ENCODE measurements around the gene SEMA5A.

SEMA5A gene

DNA sequence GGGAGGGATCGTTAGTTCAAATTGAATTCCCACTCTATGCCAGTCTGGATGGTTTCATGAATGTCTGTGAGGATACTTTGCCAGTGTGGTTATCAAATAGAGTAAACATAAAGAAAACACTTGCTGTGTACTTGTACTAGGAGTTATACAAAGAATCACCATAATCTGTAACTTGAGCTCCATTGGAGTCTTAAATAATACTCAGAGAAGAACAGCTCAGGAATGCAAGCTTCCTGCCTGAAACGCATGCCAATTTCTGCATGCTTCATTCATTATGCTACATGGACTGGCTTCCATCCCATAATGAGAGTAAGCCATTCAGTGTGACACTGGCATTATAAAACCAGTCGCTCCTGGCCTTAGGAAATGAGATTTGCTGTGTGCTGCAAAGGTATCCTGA lies 351.4 kb downstream of the SEMA5A start:
- DNase-seq, result no peak

DNA sequence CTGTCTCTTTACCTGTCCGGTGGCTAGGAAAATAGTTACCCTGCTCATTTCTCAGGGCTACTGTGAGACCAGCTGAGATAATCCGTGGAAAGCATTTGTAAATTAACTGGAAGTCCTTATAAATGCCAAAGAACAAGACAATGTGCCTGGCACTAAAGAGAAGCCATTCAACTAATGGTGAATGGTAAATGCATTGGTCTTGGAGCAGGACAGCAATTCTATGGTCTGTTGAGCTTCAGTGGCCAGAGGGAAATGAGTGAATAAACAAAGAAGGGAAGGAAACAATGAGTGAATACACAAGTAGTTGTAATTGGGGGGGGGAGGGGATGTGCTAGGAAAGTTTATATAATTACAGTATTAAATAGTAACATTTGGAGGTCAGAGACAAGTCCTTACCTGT lies 353.6 kb downstream of the SEMA5A start:
- no peak for DNase-seq

DNA sequence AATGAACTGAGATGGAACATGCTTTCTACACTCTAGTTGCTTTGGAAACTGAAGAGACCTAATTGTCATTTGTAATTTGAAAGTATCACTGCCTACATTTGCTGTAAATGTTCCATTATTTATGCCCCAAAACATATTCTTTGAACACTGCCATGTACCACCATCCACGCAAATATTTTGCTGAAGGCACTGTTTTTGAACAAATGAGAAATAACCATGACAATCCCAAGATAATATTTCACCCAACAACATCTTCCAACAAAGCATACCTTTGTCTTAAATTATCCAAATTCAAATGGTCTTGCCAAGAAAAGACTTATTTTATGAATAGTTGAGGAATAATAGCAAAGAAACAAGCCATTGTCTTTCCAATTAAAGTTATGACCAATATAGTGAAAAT lies 356.2 kb downstream of the SEMA5A start:
- no peak for DNase-seq

DNA sequence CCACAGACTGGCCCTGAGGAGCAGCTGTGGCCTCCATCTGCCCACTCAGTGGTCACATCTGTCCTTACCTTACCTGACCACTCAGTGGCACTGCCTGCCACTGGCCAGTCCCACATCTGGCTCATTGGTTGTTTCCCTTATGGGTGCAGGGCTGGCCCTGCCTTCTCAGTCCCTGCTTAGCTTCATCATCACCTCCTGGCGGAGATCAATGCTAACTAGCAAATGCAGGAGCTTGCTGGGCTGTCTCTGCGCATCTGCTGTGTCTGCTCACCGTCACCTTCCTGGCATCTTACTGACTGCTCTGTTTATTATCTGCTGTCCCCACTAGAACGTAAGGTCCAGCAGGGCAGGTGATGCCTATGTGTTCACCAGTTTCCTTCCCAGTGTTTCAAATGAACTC lies 356.9 kb downstream of the SEMA5A start:
- DNase-seq, result no peak

DNA sequence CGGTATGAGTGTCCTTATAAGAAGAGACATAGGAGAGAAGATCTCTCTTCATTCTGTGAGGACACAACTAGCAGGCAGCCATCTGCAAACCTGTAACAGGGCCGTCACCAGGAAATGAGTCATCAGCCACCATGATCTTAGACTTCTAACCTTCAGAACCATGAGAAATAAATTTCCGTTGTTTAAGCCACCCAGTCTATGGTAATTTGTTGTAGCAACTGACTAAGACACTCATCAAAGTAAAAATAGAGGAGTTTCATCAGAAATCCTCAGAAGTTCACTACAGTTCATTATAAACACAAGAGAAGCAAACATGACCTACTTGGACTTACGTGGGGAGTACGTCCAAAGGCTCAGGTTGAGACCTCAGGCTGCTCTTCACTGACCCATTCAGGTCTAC lies 357.7 kb downstream of the SEMA5A start:
- DNase-seq, result no peak

DNA sequence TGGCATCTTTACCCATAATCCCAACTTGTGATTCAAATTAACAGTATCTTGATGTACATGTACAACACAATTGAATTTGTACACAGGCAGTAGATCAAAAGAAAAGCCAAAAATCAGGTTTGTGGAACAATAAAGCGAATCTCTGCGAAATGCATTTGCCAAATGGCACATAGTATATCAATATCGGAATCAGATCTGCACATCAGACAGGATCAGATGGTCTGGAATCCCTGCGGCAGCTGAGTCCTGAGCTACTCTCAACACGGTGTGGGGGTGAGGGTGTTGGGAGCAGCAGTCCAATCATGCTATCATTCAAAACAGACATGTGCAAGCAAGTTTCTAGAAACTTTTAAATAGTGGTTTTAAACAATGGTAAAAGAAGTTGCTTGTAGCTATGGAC lies 358.3 kb downstream of the SEMA5A start:
- no peak for DNase-seq

DNA sequence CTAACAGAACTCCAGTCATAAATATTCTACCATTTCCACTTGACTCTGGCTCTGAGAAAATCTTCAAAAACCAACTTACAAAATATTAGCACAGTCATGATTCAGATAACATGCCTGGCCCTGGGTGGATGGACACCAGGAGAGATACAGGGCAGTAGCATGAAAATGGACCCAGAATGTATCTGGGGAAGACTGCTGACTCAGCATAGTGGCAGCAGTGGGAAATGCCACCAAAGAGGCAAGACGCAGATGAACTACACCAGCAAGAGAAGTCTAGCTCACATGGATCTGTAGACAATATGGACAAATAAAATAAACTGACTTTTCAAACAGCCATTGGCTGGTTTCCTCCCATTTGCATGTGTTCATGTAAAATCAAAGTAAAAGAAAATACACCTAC lies 359.8 kb downstream of the SEMA5A start:
- DNase-seq, result no peak

DNA sequence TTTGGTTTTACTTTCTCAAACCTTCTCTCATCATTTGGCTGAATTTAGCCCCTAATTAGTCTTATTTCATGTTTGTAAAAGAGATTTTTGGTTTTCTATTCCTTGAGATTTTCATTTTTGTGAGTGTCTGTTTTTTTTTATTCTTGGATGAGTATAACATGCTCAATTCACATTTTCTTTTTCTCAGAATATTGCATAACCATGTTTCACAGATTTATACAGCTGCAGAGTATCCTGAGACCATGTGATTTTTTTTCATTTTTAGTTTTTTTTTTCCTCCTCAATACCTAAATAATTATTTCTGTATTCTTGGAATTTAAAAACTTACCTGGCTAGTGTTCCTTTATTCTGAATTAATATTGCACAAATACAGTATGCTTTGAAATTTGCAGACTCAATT lies 361.9 kb downstream of the SEMA5A start:
- DNase-seq, result no peak

DNA sequence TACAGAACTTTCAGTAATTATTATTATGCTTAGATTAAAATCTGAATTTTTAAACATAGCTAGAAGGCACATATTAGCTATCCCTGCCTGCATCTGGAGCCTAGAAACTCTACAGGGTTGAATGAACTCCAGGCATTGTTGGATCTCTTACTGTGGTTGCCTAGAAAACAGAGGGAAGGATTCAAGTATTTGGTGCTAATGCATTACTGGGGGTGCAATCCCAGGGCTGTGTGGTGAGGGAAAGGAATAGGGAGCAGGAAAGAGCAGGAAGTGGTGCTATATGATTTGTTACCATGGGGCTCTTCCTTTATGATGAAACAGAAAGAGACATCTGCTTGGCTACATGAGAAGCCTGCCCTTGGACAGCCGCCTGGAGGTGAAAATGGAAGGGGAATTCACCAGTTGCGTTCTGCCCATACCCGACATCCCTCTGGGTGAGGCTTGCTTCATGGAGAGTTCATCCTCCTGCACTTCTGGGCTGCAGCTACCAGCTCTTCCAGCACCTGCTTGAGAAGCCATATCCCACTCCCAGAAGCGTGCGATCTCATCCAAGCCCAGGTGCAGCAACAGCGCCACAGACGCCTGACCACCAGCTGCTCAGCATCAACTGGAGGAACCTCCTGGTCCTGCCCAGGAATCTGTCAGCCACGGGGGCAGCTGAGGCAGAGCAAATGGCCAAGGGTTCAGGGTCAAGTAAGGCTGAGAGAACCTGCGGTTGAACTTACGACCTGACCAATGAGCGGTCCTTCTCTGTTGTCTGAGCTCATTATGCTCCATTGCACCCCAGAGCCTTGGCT lies 362.8 kb downstream of the SEMA5A start:
- no peak for DNase-seq

DNA sequence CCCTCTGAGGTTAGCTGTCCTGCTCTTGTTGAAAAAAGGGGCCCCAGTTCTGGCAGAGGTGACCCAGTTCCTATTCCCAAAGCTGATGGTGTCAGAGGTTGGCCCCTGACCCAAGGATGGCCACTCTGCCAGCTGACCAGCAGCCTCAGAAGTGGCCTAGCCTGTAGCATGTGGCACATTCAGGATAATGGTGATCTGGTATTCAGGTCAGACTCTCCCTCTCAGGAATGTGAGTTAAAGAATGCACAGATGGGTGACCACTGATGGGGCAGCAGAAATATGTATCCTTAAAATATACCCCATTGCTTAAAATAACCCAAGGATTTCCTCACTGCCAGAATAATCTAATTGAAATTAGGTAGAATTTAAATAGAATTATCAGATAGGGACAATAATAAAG lies 369.2 kb downstream of the SEMA5A start:
- DNase-seq, result no peak

DNA sequence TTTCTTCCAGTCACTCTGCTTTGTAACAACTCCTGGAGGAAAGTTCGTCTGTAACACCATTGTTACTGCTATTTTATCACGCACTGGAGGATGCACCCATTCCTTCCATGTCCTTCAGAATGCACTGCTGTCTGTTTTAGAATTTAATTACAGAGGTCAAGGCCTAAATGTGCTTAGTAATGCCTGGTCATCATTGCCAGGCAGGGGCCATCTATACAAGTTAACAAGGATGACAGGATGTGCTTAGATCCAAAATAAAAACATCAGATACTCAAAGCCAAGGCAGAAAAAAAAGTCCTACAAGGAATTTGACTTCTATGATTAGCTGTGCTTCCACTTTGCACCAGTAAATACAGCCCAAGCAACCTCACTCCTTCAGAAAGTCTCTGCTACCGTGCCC lies 371.4 kb downstream of the SEMA5A start:
- no peak for DNase-seq

DNA sequence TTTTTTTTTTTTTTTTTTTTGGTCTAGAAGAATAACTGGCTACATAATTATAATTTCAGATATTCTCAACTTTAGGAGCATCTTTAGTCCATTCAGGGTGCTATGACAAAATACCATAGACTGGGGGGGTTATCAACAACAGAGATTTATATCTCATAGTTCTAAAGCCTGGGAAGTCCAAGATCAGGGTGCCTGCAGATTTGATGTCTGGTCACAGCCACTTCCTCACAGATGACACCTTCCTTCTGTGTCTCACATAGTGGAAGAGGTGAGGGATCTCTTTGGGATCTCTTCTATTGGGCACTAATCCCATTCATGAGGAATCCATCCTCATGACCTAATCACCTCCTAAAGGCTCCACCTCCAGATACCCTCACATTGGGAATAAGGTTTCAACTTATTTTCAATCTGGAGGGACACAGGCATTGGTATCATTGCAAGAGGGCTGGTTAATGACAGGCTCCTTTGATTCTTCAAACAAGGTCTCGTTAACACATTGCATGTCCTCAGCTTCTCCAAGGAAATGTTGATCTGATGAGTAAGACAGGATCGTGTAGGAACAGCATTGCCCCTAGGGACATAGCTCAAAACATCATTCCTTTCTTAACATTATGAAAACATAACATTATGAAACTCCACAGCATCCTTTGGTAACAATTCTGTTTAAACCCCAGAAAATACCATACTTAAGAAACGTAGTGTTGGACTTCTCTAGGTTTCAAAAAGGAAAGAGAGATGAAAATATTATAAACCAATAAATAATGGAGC lies 372.4 kb downstream of the SEMA5A start:
- DNase-seq, result no peak

DNA sequence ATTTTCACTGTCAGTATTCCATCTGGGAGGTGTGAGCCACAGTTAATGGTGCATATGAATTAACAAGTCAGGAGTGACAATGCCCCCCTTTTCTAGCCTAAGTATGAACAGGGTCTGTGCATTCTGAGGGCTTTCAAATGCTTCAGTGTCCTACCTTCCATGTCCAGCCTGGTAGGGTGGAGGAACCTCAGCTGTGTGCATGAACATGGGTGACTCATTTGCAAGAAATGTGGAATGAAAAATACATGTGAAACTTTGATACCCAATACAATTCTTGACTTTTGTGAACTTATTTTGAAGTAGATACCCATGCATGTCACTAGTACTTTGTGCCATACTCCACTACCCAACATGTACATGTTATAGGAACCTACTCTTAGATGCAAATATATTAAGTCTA lies 375.8 kb downstream of the SEMA5A start:
- DNase-seq, result no peak

DNA sequence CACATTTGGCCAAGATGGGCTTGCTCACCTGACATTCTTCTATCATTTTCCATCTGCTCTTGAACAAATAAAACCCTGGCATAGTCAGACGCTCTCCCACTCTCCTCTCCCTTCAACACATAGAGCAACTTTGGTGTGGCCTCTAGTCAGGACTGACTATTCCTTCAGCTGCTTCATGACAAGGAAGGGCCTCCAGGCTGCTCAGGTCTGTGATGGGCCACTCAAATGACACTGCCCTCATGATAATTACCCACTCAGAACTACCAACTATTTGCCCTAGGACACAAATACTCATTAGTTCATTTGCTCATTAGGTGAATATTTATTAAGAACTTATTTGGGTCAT lies 376.3 kb downstream of the SEMA5A start:
- DNase-seq, result no peak

DNA sequence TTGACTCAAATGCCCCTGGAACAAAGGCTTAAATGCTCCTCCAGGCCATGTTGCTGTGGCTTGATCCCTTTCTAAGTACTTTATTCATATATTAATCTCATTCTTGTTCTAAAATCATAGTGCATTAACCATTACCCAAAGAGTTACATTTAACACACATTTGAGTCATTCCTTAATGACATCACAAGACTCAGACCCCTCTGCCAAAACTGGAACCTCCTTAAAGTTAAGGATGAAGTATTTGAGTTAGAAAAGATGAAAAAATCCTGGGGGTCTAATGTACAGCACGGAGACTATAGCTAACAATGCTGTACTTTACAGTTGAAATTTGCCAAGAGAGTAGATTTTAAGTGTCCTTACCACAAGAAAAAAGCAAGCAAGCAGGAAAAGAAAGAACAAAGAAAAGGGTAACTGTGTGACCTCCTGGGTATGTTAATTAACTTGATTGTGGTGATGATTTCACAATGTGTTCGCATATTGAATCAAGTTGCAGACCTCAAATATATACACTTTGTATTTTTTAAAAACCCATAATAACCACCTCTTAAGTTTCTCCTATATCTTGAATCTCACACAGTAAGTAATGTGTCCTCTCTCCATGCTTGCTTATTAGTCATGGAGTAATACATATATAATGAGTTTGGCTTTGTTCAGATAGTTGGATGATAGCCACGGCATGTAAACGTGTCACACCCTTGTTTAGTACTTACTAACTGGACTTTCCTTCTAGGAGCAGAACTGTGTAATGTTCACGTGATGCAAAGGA lies 376.9 kb downstream of the SEMA5A start:
- DNase-seq, result no peak

DNA sequence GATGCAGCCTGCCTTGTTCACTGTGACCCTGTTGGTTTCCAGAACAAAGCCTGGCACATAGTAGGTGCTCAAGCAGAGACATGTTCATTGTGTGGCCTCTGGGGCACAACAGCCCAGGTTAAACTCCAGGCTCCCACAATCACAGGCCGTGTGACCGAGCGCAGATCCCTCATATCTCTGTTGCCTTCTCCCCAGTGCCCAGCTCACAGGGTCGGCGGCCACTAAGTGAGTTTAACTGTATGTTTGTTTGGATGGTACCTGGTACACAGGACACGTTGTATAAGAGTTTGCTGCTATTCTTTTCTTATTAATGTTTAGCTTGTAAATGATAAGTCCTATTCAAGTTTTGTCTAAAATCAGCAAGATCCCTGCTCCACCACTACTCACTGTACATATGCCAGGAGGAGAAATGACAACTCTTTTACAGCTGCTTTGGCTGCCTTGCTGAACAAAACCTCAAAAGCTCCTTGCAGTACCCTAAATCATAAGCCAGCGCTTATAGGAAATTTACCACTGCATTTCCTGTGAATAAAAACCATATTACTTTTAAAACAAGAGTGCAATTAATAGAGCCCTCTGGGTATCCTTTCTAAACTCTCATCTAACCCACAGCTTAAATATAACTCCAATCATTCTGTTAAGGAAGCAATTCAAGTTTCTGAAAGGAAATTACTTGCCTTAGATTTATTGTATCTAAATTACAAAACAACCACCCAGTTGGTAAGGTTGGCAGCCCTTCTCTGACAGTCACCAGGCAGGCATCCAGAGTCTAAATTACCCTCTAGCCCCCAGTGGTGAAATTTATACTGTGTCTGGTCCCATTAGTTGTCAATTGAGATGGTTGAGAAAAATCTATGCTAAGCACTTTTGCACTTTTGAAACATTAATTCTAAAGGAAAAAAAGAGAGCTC lies 379.4 kb downstream of the SEMA5A start:
- DNase-seq, result no peak

DNA sequence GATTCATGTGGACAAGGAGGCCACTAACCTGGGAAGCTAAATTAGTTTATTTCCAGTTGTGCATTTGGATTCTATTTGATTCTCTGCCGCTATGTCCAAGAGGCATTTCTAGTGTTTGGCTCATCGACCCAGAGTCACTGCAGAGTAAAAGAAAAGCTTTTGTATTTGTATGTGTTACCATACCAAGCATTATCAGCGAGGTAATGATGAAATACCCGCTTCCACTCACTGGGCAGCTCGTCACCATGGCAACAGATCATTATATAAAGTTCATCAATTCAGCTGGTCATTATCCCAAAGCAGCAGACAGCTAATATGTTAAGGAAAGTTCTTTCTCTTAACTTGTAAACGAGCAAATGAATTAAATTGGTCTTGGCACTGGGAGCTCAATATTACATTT lies 380.3 kb downstream of the SEMA5A start:
- no peak for DNase-seq

DNA sequence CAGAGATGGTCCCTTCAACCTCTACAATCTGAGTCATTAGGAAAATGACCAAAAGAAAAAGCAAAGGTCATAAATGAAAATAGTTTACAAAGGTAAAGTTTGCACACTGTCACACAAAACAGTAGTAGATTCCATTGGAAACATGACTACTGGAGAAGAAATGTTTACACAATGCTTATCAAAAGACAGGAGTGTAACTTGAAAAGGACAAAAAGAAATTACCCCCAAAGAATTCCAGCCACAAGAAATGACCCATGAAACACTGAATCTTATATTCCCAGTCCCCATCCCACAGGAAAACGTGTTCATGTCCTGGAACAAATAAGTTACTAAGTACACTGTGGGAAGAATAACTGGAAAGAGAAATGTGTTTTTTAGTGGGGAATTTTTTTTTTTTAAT lies 385.1 kb downstream of the SEMA5A start:
- DNase-seq, result no peak

DNA sequence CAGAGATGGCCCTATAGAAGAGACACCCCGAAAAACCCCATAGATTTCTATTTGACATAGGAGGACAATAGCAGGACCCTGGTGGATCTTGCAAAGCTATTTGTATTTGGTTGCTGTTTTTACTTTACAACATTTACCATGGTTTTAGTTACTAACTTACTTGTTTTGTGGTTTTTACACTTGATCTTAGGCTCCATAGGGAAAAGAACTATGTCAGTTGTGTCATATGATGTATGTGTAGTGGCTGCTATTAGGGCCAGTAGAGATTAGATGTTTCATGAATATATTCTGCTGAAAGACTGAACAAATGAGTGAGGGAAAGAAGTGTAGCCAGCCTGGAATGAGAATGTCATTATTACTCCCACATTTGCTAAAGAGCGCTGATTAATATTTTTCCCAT lies 388.1 kb downstream of the SEMA5A start:
- no peak for DNase-seq

DNA sequence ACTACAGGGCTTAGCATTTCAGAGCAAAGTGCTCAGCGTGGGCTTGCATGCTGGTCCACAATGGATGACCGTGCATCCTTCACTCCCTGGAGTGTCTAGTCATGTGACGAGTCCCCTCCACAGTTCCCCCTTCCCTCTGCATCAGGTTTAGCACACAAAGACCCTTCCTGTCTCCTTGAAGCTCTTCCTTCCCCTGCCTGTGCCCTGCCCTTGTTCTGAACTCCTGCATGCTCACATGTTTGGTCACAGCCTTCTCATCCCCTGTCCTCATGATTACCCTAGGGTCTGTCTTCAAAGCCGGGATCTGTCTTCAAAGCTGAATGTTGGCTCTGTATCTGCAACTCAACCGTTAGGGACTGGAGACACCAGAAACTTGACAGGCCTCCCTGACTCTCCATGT lies 388.9 kb downstream of the SEMA5A start:
- DNase-seq, result no peak

DNA sequence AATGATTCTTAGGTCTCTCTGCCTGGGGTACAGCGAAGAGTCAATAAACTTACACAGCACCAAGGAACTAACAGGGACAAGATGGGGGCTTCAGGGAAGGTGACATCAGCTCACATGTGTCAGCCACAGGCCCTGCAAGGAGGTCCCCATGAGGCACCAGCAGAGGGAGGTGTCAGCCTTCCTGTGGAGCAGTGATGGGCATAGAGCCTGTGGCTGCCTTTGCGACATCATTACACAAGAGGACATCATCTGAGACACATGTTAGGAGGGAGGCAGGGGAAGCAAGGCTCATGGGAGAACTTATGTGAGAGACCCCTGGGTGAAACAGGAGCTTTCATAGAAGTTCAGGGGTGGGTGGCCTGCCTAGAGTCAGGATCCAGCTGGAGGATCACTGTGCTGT lies 389.6 kb downstream of the SEMA5A start:
- DNase-seq, result no peak

DNA sequence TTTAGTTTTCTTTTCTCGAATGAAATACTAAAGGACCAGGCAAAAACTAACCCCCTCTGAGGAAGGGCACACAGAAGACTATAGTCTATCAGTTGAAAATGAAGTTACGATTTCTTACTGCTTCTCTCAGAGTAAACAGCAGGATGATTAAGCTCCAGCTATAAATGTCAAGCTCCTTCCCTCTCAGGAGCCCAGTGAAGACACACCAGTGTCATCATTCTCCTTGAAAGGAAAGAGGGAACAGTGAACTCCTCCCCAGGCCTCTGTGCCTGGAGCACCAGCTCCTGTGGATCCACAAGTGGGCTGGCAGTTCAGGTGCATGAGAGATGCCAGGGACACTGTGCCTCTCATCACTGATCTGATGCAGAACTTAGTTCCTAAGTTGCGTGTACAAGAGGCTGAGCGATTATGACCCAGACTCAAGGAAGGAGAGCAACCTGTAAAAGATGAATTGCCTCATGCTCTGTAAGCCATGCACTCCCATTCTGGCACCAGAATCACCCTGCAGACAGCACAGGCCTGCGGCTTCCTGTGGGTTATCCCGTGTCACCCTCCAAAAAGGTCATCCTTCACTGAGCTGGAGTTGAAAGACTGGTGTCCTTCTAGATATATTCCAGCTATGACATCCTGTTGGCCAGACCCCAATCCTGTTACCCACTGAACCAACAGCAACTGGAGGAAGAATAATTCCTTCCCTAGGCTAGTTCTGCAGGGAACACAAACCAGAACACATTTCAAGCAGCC lies 394.0 kb downstream of the SEMA5A start:
- DNase-seq, result no peak

Measured in activated effector memory CD4-positive, alpha-beta T cell treated with Interleukin-2 at 50 U/mL for 16 hours (primary cell).